Measurements from ENCODE around the gene CENPE.

Gene CENPE

GRCh38 chr4:103126126-103126525 is 72.0 kb downstream of the CENPE start:
- no peak for DNase-seq

GRCh38 chr4:103123114-103123513 is 75.0 kb downstream of the CENPE start:
- no peak for DNase-seq

- DNase-seq = no peak
Measured at GRCh38 chr4:103118166-103118565, 80.0 kb downstream of the CENPE start.

GRCh38 chr4:103111598-103111997 is 86.5 kb downstream of the CENPE start:
- no peak for DNase-seq

GRCh38 chr4:103108542-103108941 is 89.6 kb downstream of the CENPE start:
- DNase-seq = no peak

- no peak for DNase-seq
Measured at GRCh38 chr4:103105558-103106356, 92.4 kb downstream of the CENPE start.

GRCh38 chr4:103104886-103105285 is 93.3 kb downstream of the CENPE start:
- DNase-seq = no peak

- DNase-seq = no peak
Measured at GRCh38 chr4:103100691-103101090, 97.5 kb downstream of the CENPE start.

GRCh38 chr4:103099691-103100392 is 98.3 kb downstream of the CENPE start, which contains the start of gene BDH2:
BDH2 (minus strand) TSS chr4:103099834; CDS start chr4:103096254, 3,580 bp downstream.
- DNase-seq = peak in 18 of 56 donors; percentile 1 to 66 (median 27)

GRCh38 chr4:103098756-103099440 is 99.2 kb downstream of the CENPE start:
- no peak for DNase-seq

- DNase-seq = no peak
Measured at GRCh38 chr4:103098341-103098740, 99.8 kb downstream of the CENPE start.

GRCh38 chr4:103097112-103097511 is 101.0 kb downstream of the CENPE start:
- no peak for DNase-seq

GRCh38 chr4:103095080-103095479 is 103.1 kb downstream of the CENPE start:
- DNase-seq = peak in 2 of 56 donors; percentile 12 to 13

- DNase-seq = no peak
Measured at GRCh38 chr4:103092245-103092644, 105.9 kb downstream of the CENPE start.

- DNase-seq = peak in 20 of 56 donors; percentile 3 to 64 (median 20)
Measured at GRCh38 chr4:103091601-103092223, 106.4 kb downstream of the CENPE start.

GRCh38 chr4:103089481-103089880 is 108.7 kb downstream of the CENPE start:
- DNase-seq = no peak

- no peak for DNase-seq
Measured at GRCh38 chr4:103086551-103086950, 111.6 kb downstream of the CENPE start.

- no peak for DNase-seq
Measured at GRCh38 chr4:103085555-103086196, 112.5 kb downstream of the CENPE start.

GRCh38 chr4:103079621-103080020 is 118.5 kb downstream of the CENPE start:
- DNase-seq = no peak

GRCh38 chr4:103076747-103077347 is 121.3 kb downstream of the CENPE start, which contains the start of gene SLC9B2:
SLC9B2 (minus strand) TSS chr4:103076761; CDS start chr4:103067550, 9,211 bp downstream.
- DNase-seq = no peak
